Measurements from ENCODE around the gene A1BG.
A peak's percentile ranks its signal among the peaks of the same experiment; 100 is the strongest.

The A1BG gene

DNA sequence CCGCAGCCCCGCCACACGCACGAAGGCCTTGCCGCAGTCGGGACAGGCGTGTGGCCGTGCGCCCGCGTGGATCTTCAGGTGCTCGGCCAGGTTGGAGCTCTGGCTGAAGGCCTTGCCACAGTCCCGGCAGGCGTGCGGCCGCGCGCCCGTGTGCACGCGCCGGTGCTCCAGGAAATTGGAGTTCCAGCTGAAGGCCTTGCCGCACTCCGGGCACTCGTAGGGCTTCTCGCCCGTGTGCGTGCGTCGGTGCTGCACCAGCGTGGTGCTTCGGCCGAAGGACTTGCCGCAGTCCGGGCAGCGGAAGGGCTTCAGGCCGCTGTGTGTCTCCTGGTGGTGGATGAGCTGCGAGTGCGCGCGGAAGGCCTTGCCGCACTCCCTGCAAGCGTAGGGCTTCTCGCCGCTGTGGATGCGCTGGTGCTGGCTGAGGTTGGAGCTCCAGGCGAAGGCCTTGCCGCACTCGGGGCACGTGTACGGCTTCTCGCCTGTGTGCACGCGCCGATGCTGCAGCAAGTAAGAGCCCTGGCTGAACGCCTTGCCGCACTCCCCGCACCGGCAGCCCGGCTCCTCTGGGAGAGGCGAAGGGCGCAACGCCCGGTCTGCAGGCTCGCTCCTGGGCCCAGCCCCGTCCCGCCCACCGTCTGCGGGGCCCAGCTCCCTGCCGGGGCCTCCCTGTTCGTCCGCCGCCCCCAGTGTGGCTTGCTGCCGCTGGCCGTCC lies 3.6 kb upstream of the A1BG start:
- no peak overlapping the region for H3K4me3 ChIP-seq (ENCODE audit: low read depth, low read length)
- H3K36me3 ChIP-seq (ENCODE audit: control insufficient read depth in 2 of 2, insufficient read depth in 1 of 2, low read length in 2 of 2) = no peaks in the 10 kb centered on the region; a peak in 1 of 3 replicates
- ChIA-PET POLR2A (no interaction called here), CTCF (no interaction called here)
- no peaks in the 10 kb centered on the region for H3K4me1 ChIP-seq (ENCODE audit: control insufficient read depth, insufficient read depth, low read length)
- TF ChIP-seq, protein P1, sequence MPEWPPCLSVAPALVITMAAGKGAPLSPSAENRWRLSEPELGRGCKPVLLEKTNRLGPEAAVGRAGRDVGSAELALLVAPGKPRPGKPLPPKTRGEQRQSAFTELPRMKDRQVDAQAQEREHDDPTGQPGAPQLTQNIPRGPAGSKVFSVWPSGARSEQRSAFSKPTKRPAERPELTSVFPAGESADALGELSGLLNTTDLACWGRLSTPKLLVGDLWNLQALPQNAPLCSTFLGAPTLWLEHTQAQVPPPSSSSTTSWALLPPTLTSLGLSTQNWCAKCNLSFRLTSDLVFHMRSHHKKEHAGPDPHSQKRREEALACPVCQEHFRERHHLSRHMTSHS (tag by site-specific recombination; IDR thresholded peaks at IDR 0.05) = no peak
- TF ChIP-seq, protein P2, sequence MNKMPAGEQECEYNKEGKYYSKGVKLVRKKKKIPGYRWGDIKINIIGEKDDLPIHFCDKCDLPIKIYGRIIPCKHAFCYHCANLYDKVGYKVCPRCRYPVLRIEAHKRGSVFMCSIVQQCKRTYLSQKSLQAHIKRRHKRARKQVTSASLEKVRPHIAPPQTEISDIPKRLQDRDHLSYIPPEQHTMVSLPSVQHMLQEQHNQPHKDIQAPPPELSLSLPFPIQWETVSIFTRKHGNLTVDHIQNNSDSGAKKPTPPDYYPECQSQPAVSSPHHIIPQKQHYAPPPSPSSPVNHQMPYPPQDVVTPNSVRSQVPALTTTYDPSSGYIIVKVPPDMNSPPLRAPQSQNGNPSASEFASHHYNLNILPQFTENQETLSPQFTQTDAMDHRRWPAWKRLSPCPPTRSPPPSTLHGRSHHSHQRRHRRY (tag by site-specific recombination; IDR thresholded peaks at IDR 0.05) = no peak
- TF ChIP-seq ZBTB21 (tag by site-specific recombination; IDR thresholded peaks at IDR 0.05) = no peak
- TF ChIP-seq ZNF184 (tag by site-specific recombination; IDR thresholded peaks at IDR 0.05) = no peak
- no peak for TF ChIP-seq ZNF660 (tag by site-specific recombination; IDR thresholded peaks at IDR 0.05)
- no peak for TF ChIP-seq OVOL3 (tag by site-specific recombination; IDR thresholded peaks at IDR 0.05)
- H3K27ac ChIP-seq (ENCODE audit: extremely low read depth, low read depth, low read length) = no peak overlapping the region
- H3K9me3 ChIP-seq (ENCODE audit: control insufficient read depth, insufficient read depth, low read depth, low read length) = no peaks in the 10 kb centered on the region

GRCh38 chr19:58355908-58356765 lies 2.8 kb upstream of the A1BG start:
- no peaks in the 10 kb centered on the region for H3K4me1 ChIP-seq (ENCODE audit: control insufficient read depth, insufficient read depth, low read length)
- TF ChIP-seq, protein P3, sequence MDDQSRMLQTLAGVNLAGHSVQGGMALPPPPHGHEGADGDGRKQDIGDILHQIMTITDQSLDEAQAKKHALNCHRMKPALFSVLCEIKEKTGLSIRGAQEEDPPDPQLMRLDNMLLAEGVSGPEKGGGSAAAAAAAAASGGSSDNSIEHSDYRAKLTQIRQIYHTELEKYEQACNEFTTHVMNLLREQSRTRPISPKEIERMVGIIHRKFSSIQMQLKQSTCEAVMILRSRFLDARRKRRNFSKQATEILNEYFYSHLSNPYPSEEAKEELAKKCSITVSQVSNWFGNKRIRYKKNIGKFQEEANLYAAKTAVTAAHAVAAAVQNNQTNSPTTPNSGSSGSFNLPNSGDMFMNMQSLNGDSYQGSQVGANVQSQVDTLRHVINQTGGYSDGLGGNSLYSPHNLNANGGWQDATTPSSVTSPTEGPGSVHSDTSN (CRISPR knock-in tag; IDR thresholded peaks at IDR 0.05) = 0 out of 2 replicates have a peak, but pooled peaks have one; percentile 27
- no peak for TF ChIP-seq ZBTB11 (tag by site-specific recombination; conservative IDR thresholded peaks at IDR 0.05; ENCODE audit: low read depth)
- no peak overlapping the region for H3K4me3 ChIP-seq (ENCODE audit: low read depth, low read length)
- CTCF ChIA-PET = no interaction called here
- POLR2A ChIA-PET = interaction anchor here (1.0 kb wide), 1 partner anchor 105 kb away, joined by 3 read pairs; no protein-coding TSS in a partner anchor
- no peak overlapping the region for H3K27ac ChIP-seq (ENCODE audit: extremely low read depth, low read depth, low read length)
- H3K9me3 ChIP-seq (ENCODE audit: control insufficient read depth, insufficient read depth, low read depth, low read length) = no peaks in the 10 kb centered on the region
- H3K36me3 ChIP-seq (ENCODE audit: control insufficient read depth in 2 of 2, insufficient read depth in 1 of 2, low read length in 2 of 2) = no peaks in the 10 kb centered on the region; a peak in 1 of 3 replicates

DNA sequence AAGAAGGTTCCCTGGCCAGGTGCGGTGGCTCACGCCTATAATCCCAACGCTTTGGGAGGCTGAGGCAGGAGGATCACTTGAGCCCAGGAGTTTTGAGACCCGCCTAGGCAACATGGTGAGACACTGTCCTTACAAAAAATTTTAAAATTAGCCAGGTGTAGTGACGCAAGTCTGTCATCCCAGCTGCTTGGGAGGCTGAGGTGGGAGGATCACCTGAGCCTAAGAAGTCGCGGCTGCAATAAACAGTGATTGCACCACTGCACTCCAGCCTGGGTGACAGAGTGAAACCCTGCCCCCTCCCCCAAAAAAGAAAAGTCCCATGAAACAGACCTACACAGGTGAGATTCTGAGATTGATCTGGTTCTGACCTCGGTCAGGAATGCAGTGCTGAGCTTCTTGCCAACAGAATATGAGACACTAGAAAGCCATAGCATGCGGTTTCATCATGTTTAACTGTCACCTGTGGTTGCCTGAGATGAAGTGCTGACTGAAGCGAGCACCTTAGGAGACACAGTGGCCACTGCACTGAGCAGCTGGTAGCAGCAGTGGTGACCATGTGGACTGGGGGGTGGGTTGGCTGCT lies 2.0 kb upstream of the A1BG start:
- CTCF ChIA-PET = interaction anchor here (0.8 kb wide), 1 partner anchor 9 kb away, joined by 3 read pairs; no protein-coding TSS in a partner anchor
- TF ChIP-seq ZNF76 (tag by site-specific recombination; IDR thresholded peaks at IDR 0.05; ENCODE audit: borderline replicate concordance, low read depth) = no peak
- TF ChIP-seq GFI1B (tag by site-specific recombination; IDR thresholded peaks at IDR 0.05) = no peak
- no peak for TF ChIP-seq ZFHX2 (tag by site-specific recombination; conservative IDR thresholded peaks at IDR 0.05)
- TF ChIP-seq, protein P2 (tag by site-specific recombination; IDR thresholded peaks at IDR 0.05) = no peak
- no peak for TF ChIP-seq ZNF529 (tag by site-specific recombination; IDR thresholded peaks at IDR 0.05; ENCODE audit: insufficient replicate concordance)
- TF ChIP-seq ZNF580 (tag by site-specific recombination; IDR thresholded peaks at IDR 0.05) = no peak
- no peak for TF ChIP-seq ZNF426 (tag by site-specific recombination; IDR thresholded peaks at IDR 0.05)

More for the DNA sequence above, 2.0 kb upstream of the A1BG start:
- POLR2A ChIA-PET = interaction anchor here (1.0 to 1.1 kb wide), 2 partner anchors 28 to 105 kb away, joined by 3 read pairs; partner anchors contain the start of gene ZSCAN22
- no peaks in the 10 kb centered on the region for H3K9me3 ChIP-seq (ENCODE audit: control insufficient read depth, insufficient read depth, low read depth, low read length)
- H3K4me1 ChIP-seq (ENCODE audit: control insufficient read depth, insufficient read depth, low read length) = no peaks in the 10 kb centered on the region
- H3K4me3 ChIP-seq (ENCODE audit: low read depth, low read length) = no peak overlapping the region
- no peak overlapping the region for H3K27ac ChIP-seq (ENCODE audit: extremely low read depth, low read depth, low read length)
- H3K36me3 ChIP-seq (ENCODE audit: control insufficient read depth in 2 of 2, insufficient read depth in 1 of 2, low read length in 2 of 2) = no peaks in the 10 kb centered on the region; a peak in 1 of 3 replicates

Measured in HEK293 (cell line).